Breast epithelium (tissue), 3 donors: ENCODE data around the gene ZSCAN5A.

Source experiments
- POLR2A ChIP-seq: fragments of 450-650 bp; IDR thresholded peaks from one replicate; pipeline ENCODE4 v1.6.1; 2016; ENCODE audit warnings: antibody characterized with exemption, mild to moderate bottlenecking, moderate library complexity
- TF ChIP-seq, protein P1 (sequence below), 3 donors: fragments of 450-650 bp; IDR thresholded peaks; one replicate each; pipeline ENCODE4 v1.5.1; 2016 to 2017; ENCODE audit warnings: antibody characterized with exemption in 3 of 3, mild to moderate bottlenecking in 3 of 3, moderate library complexity in 3 of 3

DNA sequence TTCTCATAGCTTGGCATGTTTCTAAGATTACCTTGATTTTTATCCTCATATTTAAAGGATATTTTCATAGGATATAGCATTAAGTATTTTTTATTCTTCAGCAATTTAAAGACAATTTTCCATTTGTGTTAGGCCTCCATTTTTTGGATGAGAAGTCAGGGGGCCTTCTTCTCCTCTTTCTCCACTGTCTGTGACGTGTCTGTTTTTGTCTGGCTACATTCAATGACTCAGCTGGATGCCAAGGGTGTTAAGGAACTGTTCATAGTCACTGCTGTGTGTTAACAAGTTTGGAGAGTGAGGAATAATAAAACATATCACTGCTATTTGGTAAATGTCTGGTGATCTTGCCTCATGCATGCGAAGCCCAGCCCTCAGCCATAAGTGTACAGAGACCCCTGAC lies 42.3 kb upstream of the ZSCAN5A start:
- TF ChIP-seq, protein P1, sequence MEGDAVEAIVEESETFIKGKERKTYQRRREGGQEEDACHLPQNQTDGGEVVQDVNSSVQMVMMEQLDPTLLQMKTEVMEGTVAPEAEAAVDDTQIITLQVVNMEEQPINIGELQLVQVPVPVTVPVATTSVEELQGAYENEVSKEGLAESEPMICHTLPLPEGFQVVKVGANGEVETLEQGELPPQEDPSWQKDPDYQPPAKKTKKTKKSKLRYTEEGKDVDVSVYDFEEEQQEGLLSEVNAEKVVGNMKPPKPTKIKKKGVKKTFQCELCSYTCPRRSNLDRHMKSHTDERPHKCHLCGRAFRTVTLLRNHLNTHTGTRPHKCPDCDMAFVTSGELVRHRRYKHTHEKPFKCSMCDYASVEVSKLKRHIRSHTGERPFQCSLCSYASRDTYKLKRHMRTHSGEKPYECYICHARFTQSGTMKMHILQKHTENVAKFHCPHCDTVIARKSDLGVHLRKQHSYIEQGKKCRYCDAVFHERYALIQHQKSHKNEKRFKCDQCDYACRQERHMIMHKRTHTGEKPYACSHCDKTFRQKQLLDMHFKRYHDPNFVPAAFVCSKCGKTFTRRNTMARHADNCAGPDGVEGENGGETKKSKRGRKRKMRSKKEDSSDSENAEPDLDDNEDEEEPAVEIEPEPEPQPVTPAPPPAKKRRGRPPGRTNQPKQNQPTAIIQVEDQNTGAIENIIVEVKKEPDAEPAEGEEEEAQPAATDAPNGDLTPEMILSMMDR (IDR thresholded peaks at IDR 0.05), result no peak
- TF ChIP-seq POLR2A, result no peak
